A549 (cell line): ENCODE data around the gene RBM47.

Source experiments
- NFE2L2 ChIP-seq: fragments of 150-350 bp; conservative IDR thresholded peaks from 2 replicates; pipeline ENCODE4 v1.6.1; 2014; ENCODE audit warnings: low read length
- TF ChIP-seq, protein P1 (sequence below): fragments of >200 bp; sonication (Bioruptor Twin); formaldehyde crosslinking; IDR thresholded peaks from 3 replicates; pipeline ENCODE4 v1.5.1; 2016
- TF ChIP-seq, protein P2 (sequence below): fragments of 250-450 bp; sonication (Bioruptor Pico); IDR thresholded peaks from 2 replicates; pipeline ENCODE4 v1.5.0; 2021; ENCODE audit warnings: mild to moderate bottlenecking, moderate library complexity, borderline replicate concordance

DNA sequence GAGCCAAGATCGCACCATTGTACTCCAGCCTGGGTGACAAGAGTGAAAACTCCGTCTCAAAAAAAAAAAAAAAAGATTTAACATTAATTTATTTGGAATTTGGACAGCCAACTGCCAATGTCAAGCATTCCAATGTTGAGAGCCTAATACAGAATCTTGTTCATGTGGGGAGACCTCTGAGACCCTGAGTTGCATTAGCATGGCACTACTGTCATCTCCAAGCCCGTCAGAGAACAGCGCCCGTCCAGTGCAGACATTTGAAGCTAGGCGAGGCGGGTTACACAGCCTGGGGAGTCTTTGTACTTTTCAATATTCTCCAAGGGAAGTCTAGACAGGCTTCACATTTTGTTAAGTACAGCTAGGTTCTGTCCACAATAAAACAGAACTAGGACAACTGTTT, 167.8 kb downstream of the RBM47 start:
- TF ChIP-seq, protein P1, sequence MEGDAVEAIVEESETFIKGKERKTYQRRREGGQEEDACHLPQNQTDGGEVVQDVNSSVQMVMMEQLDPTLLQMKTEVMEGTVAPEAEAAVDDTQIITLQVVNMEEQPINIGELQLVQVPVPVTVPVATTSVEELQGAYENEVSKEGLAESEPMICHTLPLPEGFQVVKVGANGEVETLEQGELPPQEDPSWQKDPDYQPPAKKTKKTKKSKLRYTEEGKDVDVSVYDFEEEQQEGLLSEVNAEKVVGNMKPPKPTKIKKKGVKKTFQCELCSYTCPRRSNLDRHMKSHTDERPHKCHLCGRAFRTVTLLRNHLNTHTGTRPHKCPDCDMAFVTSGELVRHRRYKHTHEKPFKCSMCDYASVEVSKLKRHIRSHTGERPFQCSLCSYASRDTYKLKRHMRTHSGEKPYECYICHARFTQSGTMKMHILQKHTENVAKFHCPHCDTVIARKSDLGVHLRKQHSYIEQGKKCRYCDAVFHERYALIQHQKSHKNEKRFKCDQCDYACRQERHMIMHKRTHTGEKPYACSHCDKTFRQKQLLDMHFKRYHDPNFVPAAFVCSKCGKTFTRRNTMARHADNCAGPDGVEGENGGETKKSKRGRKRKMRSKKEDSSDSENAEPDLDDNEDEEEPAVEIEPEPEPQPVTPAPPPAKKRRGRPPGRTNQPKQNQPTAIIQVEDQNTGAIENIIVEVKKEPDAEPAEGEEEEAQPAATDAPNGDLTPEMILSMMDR, result no peak
- TF ChIP-seq NFE2L2, result no peak
- TF ChIP-seq, protein P2, sequence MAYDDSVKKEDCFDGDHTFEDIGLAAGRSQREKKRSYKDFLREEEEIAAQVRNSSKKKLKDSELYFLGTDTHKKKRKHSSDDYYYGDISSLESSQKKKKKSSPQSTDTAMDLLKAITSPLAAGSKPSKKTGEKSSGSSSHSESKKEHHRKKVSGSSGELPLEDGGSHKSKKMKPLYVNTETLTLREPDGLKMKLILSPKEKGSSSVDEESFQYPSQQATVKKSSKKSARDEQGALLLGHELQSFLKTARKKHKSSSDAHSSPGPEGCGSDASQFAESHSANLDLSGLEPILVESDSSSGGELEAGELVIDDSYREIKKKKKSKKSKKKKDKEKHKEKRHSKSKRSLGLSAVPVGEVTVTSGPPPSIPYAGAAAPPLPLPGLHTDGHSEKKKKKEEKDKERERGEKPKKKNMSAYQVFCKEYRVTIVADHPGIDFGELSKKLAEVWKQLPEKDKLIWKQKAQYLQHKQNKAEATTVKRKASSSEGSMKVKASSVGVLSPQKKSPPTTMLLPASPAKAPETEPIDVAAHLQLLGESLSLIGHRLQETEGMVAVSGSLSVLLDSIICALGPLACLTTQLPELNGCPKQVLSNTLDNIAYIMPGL (CRISPR knock-in tag), result no peak
